IMR-90 (cell line): Measurements from ENCODE around the gene UPK3A. TPM values are rescaled to one million over a fixed set of nuclear protein-coding genes. Genes with fewer than 3 reads are reported as not detected.
A peak's percentile ranks its signal among the peaks of the same experiment; 100 is the strongest.

Source experiments
- ATAC-seq: fragments of 200-7000 bp; cut with Tn5 transposase; 2 replicates; pipeline ENCODE4 v1.9.1; 2020; ENCODE audit warnings: low read depth, mild to moderate bottlenecking, moderate library complexity
- BruUV-seq: library from RNA; stranded (reverse); fragments of 400-500 nt; replicated peaks from 2 replicates; lab custom pipeline; 2021; lab: Mats Ljungman, UMichigan
- CTCF ChIA-PET: fragments of 300-600 bp; formaldehyde crosslinking; extraction: SDS; loops from one replicate; lab custom pipeline; 2021; ENCODE audit warnings: antibody characterized with exemption; lab: Yijun Ruan, JAX
- POLR2A ChIA-PET: fragments of 300-600 bp; sonication (Branson Sonifier 250); formaldehyde crosslinking; loops from one replicate; lab custom pipeline; 2022; ENCODE audit warnings: antibody characterized with exemption; ENCODE audit not compliant: unreplicated experiment; lab: Charles Lee
- DNase-seq: peaks from one replicate; pipeline ENCODE4 v3.0.0; 2013
- H2AFZ ChIP-seq: replicated peaks from 2 replicates; pipeline ENCODE3; 2013; ENCODE audit warnings: low read length, mild to moderate bottlenecking; ENCODE audit not compliant: poor library complexity
- H2AK5ac ChIP-seq: 2 replicates; pipeline ENCODE4 v1.6.1; 2013; ENCODE audit warnings: low read depth, low read length, inconsistent platforms
- H2AK9ac ChIP-seq: replicated peaks from 2 replicates; pipeline ENCODE3; 2013; ENCODE audit warnings: mild to moderate bottlenecking, low read depth, low read length, moderate library complexity; ENCODE audit not compliant: poor library complexity
- H2BK120ac ChIP-seq: 2 replicates; pipeline ENCODE4 v1.6.1; 2013; ENCODE audit warnings: low read depth, low read length, inconsistent platforms
- H2BK15ac ChIP-seq: 3 replicates; pipeline ENCODE4 v1.6.1; 2013; ENCODE audit warnings: low read depth, low read length, inconsistent platforms
- H2BK20ac ChIP-seq: 2 replicates; pipeline ENCODE4 v1.6.1; 2013; ENCODE audit warnings: low read depth, mild to moderate bottlenecking, inconsistent platforms, low read length, moderate library complexity
- H2BK5ac ChIP-seq: 2 replicates; pipeline ENCODE4 v1.6.1; 2013; ENCODE audit warnings: mild to moderate bottlenecking, low read depth, low read length, inconsistent platforms; ENCODE audit not compliant: poor library complexity, severe bottlenecking
- H3K14ac ChIP-seq: replicated peaks from 2 replicates; pipeline ENCODE4 v1.6.1; 2013; ENCODE audit warnings: low read depth, low read length, inconsistent platforms
- H3K18ac ChIP-seq: 2 replicates; pipeline ENCODE4 v1.6.1; 2013; ENCODE audit warnings: low read depth, low read length, control low read depth
- H3K23ac ChIP-seq: 2 replicates; pipeline ENCODE4 v1.6.1; 2013; ENCODE audit warnings: low read depth, low read length, inconsistent platforms
- H3K27ac ChIP-seq: 2 replicates; pipeline ENCODE4 v1.5.1; 2013; ENCODE audit warnings: mild to moderate bottlenecking, control low read depth, low read length; ENCODE audit not compliant: insufficient read depth
- H3K27me3 ChIP-seq: 2 replicates; pipeline ENCODE4 v1.6.1; 2013; ENCODE audit warnings: low read length; ENCODE audit not compliant: control insufficient read depth, insufficient read depth
- H3K36me3 ChIP-seq: 2 replicates; pipeline ENCODE4 v1.6.1; 2013; ENCODE audit warnings: low read length, mixed read lengths; ENCODE audit not compliant: control insufficient read depth, insufficient read depth
- H3K4ac ChIP-seq: 2 replicates; pipeline ENCODE4 v1.6.1; 2013; ENCODE audit warnings: low read depth, low read length, inconsistent platforms
- H3K4me1 ChIP-seq: 2 replicates; pipeline ENCODE4 v1.6.1; 2013; ENCODE audit warnings: low read length, mixed read lengths; ENCODE audit not compliant: control insufficient read depth, insufficient read depth
- H3K4me2 ChIP-seq: 2 replicates; pipeline ENCODE4 v1.6.1; 2013; ENCODE audit warnings: low read depth, mild to moderate bottlenecking, control low read depth, low read length, moderate library complexity
- H3K4me3 ChIP-seq: 2 replicates; pipeline ENCODE4 v1.5.1; 2013; ENCODE audit warnings: low read depth, mild to moderate bottlenecking, control low read depth, low read length, moderate library complexity; ENCODE audit not compliant: insufficient read depth
- H3K56ac ChIP-seq: 2 replicates; pipeline ENCODE4 v1.6.1; 2013; ENCODE audit warnings: low read length, inconsistent platforms; ENCODE audit not compliant: insufficient read depth; ENCODE audit errors: extremely low read depth
- H3K79me1 ChIP-seq, 2 experiments: 2 replicates each; pipeline ENCODE4 v1.6.1; 2013; ENCODE audit warnings: low read length in 2 of 2, inconsistent platforms in 1 of 2, low read depth in 1 of 2
- H3K9ac ChIP-seq: 2 replicates; pipeline ENCODE4 v1.6.1; 2013; ENCODE audit warnings: low read depth, low read length, control low read depth
- H3K9me1 ChIP-seq: 2 replicates; pipeline ENCODE4 v1.6.1; 2013; ENCODE audit warnings: low read length, inconsistent platforms; ENCODE audit not compliant: insufficient read depth
- H3K9me3 ChIP-seq: 2 replicates; pipeline ENCODE4 v1.6.1; 2013; ENCODE audit warnings: low read length; ENCODE audit not compliant: control insufficient read depth, insufficient read depth
- H4K20me1 ChIP-seq: 2 replicates; pipeline ENCODE4 v1.6.1; 2013; ENCODE audit warnings: low read length, inconsistent platforms; ENCODE audit not compliant: insufficient read depth
- H4K5ac ChIP-seq: 2 replicates; pipeline ENCODE4 v1.6.1; 2013; ENCODE audit warnings: mild to moderate bottlenecking, low read depth, low read length, control low read depth
- H4K8ac ChIP-seq, 2 experiments: 2 replicates each; pipeline ENCODE4 v1.6.1; 2013; ENCODE audit warnings: low read depth in 2 of 2, low read length in 2 of 2, control low read depth in 1 of 2, inconsistent platforms in 1 of 2
- H4K91ac ChIP-seq: 2 replicates; pipeline ENCODE4 v1.6.1; 2013; ENCODE audit warnings: low read depth, low read length, inconsistent platforms; ENCODE audit not compliant: insufficient read depth
- NFE2L2 ChIP-seq: fragments of 150-350 bp; IDR thresholded peaks from 2 replicates; pipeline ENCODE4 v1.6.1; 2016; ENCODE audit warnings: low read depth, mild to moderate bottlenecking, low read length
- RFX5 ChIP-seq: IDR thresholded peaks from 2 replicates; pipeline ENCODE4 v1.8.0; 2012; ENCODE audit warnings: low read depth, mild to moderate bottlenecking, low read length, moderate library complexity
- WGBS, 2 experiments: methylation state at CpG; one replicate each; pipeline versions ENCODE4 v1.1.5 to v1.1.7; 2013; ENCODE audit warnings: missing lambda C conversion rate in 2 of 2; ENCODE audit not compliant: insufficient read length in 1 of 2; ENCODE audit errors: extremely low coverage in 2 of 2; 5-methylcytosine and 5-hydroxymethylcytosine counted together
- dilution Hi-C: fragments of 300-500 bp; cut with HindIII; formaldehyde crosslinking; loops from one replicate; pipeline ENCODE4 v1.14.3; 2018; ENCODE audit warnings: low sequenced_read_pairs; ENCODE audit not compliant: unreplicated experiment
- in situ Hi-C: fragments of 300-500 bp; cut with MboI; formaldehyde crosslinking; loops from 3 replicates; pipeline ENCODE4 v1.14.3; 2019; ENCODE audit warnings: low sequenced_read_pairs, inconsistent platforms, mixed read lengths
- intact Hi-C: fragments of 100-400 bp; cut with micrococcal nuclease; formaldehyde crosslinking; loops from 2 replicates; pipeline ENCODE4 v1.10.0; 2022
- polyA plus RNA-seq, 3 experiments: library from polyadenylated mRNA; depleted of rRNA; stranded (reverse); fragments of >200 nt; gene quantifications; 2 replicates each; pipeline ENCODE4 v1.2.3, GENCODE V29; 2012; ENCODE audit warnings: low replicate concordance in 1 of 3
- total RNA-seq: library from RNA; depleted of rRNA; stranded (reverse); fragments of >200 nt; gene quantifications from 2 replicates; pipeline ENCODE4 v1.2.3, GENCODE V29; 2012

The UPK3A gene
- total and polyA plus RNA-seq, 2 of the 4 experiments (the other 2 are of a cell fraction) = not detected

GRCh38 chr22:45286854-45287551 is 2.3 kb downstream of the UPK3A start:
- Histone ChIP-seq H2AFZ (no peak overlapping the region), H3K9me3 (no peaks in the 10 kb centered on the region), H2BK15ac (no peak overlapping the region), H2BK5ac (no peak overlapping the region), H3K27me3 (peaks cover 27% of the 10 kb centered on the region), H4K8ac (no peak overlapping the region), H2BK20ac (no peak overlapping the region), H2AK5ac (peak overlapping the region; percentile 28; the same call in 1 of the 2 replicates), H3K4ac (no peak overlapping the region; the same call in 1 of the 2 replicates), H4K5ac (no peak overlapping the region), H3K36me3 (no peaks in the 10 kb centered on the region), H3K79me1 (peaks cover 0 to 4% of the 10 kb centered on the region in 2 experiments; a peak in 1 of 4 replicates), H3K14ac (no peak overlapping the region), H3K18ac (no peak overlapping the region), H3K23ac (no peak overlapping the region), H3K9me1 (peaks cover 13% of the 10 kb centered on the region), H2BK120ac (no peak overlapping the region), H3K9ac (no peak overlapping the region), H3K4me1 (peaks cover 10% of the 10 kb centered on the region), H3K56ac (no peak overlapping the region), H3K4me3 (no peak overlapping the region), H4K20me1 (no peaks in the 10 kb centered on the region), H3K4me2 (no peak overlapping the region), H3K27ac (no peak overlapping the region), H4K91ac (peak overlapping the region; percentile 20; the same call in 1 of the 2 replicates), H2AK9ac (no peak overlapping the region)
- DNase-seq (no peak), ATAC-seq (no peak)
- in situ Hi-C loops = no loop called here
- intact Hi-C loops = no loop called here
- no TSS peak for BruUV-seq
- dilution Hi-C loops = no loop called here
- WGBS, 2 experiments = 81% methylated on average over 4 of the region's 12 CpGs; no CpG with 5 or more reads in 1 of the 2 experiments
- ChIA-PET CTCF (no interaction called here), POLR2A (no interaction called here)
- TF ChIP-seq NFE2L2 (no peak), RFX5 (no peak)
